IMR-90 (cell line): ENCODE measurements around the gene LRRC73. TPM values are rescaled to one million over a fixed set of nuclear protein-coding genes. Genes with fewer than 3 reads are reported as not detected.

Source experiments
- USF2 ChIP-seq: fragments of 150-350 bp; IDR thresholded peaks from 2 replicates; pipeline ENCODE4 v1.6.1; 2017; ENCODE audit warnings: mild to moderate bottlenecking, antibody characterized with exemption, low read length, low read depth
- polyA plus RNA-seq, 3 experiments: library from polyadenylated mRNA; depleted of rRNA; stranded (reverse); fragments of >200 nt; gene quantifications; 2 replicates each; pipeline ENCODE4 v1.2.3, GENCODE V29; 2012; ENCODE audit warnings: low replicate concordance in 1 of 3
- total RNA-seq: library from RNA; depleted of rRNA; stranded (reverse); fragments of >200 nt; gene quantifications from 2 replicates; pipeline ENCODE4 v1.2.3, GENCODE V29; 2012

The LRRC73 gene
- total and polyA plus RNA-seq, 2 of the 4 experiments (the other 2 are of a cell fraction) = under 0.01 to 0.31 TPM

- TF ChIP-seq USF2 = no peak
Observed at GRCh38 chr6:43517505-43518357, 7.6 kb upstream of the LRRC73 start (continued).
